Measurements from ENCODE around the gene NR1D1.
A peak's percentile ranks its signal among the peaks of the same experiment; 100 is the strongest.

NR1D1 gene

DNA sequence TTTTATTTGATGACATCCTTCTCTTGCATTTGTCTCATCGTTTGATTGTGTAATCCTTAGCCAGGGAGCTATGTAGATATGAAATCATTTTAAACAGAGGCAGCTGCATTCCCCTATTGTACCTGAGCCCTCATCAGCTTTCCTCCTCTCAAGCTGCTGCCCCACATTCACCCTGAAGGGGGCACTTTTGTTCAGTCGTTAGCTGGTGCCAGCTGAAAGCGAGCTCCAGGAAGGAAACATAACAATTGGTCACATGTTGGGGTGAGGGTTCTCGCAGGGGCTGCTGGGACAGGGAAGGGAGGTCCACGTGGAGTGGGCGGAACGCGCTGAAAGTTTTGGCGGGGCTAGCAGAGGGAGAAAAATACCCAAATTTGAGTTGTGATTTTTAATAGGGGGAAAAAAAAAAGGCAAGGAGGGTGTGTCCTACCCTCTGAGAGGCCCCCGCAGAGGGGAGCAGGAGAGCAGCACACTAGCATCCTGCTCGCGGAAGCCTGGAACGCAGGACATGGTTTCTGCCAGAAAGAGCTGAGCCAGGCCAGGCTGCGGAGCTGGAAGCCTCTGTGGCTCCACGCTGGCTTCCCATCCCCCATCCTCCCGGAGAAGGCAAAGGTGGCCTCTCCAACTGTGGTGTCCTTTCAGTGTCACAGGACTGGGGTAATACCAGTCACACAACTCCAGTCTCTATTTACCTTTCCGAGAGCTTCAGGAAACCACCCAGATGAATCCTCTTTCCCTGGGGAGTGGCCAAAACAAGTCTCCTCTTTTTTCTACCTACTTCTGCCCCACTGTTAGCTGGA lies 12.9 kb upstream of the NR1D1 start (continued):
- TF ChIP-seq ZFP3 (tag by site-specific recombination; IDR thresholded peaks at IDR 0.05; ENCODE audit: low read depth) (no peak), ZNF792 (tag by site-specific recombination; IDR thresholded peaks at IDR 0.05) (no peak), ZFHX2 (tag by site-specific recombination; conservative IDR thresholded peaks at IDR 0.05) (peak; percentile 82), BCL11B (tag by site-specific recombination; IDR thresholded peaks at IDR 0.05; ENCODE audit: low read depth) (no peak), ZBTB20 (tag by site-specific recombination; IDR thresholded peaks at IDR 0.05) (peak; percentile 61), ZNF394 (tag by site-specific recombination; IDR thresholded peaks at IDR 0.05; ENCODE audit: borderline replicate concordance) (no peak; the same call in 1 of the 2 replicates), SP2 (tag by site-specific recombination; IDR thresholded peaks at IDR 0.05) (peak; percentile 84), REPIN1 (tag by site-specific recombination; IDR thresholded peaks at IDR 0.05; ENCODE audit: low read depth) (no peak), ZFP69B (tag by site-specific recombination; IDR thresholded peaks at IDR 0.05) (no peak), ZNF48 (tag by site-specific recombination; IDR thresholded peaks at IDR 0.05) (no peak), PRDM1 (tag by site-specific recombination; IDR thresholded peaks at IDR 0.05) (no peak), ZNF24 (tag by site-specific recombination; IDR thresholded peaks at IDR 0.05) (peak; percentile 41; the same call in 1 of the 2 replicates), ZBTB48 (tag by site-specific recombination; IDR thresholded peaks at IDR 0.05) (peak; percentile 50), ZNF121 (tag by site-specific recombination; IDR thresholded peaks at IDR 0.05) (no peak), ZNF223 (tag by site-specific recombination; IDR thresholded peaks at IDR 0.05) (no peak), ZNF112 (tag by site-specific recombination; IDR thresholded peaks at IDR 0.05) (no peak), OVOL3 (tag by site-specific recombination; IDR thresholded peaks at IDR 0.05) (0 out of 2 replicates have a peak, but pooled peaks have one; percentile 37), ZNF654 (tag by site-specific recombination; IDR thresholded peaks at IDR 0.05; ENCODE audit: low read depth) (peak; percentile 88), ZBTB7A (tag by site-specific recombination; IDR thresholded peaks at IDR 0.05; ENCODE audit: low read depth) (no peak), ZNF16 (tag by site-specific recombination; IDR thresholded peaks at IDR 0.05; ENCODE audit: low read depth) (no peak), ZNF510 (tag by site-specific recombination; IDR thresholded peaks at IDR 0.05; ENCODE audit: insufficient replicate concordance) (no peak), ZNF146 (tag by site-specific recombination; IDR thresholded peaks at IDR 0.05) (no peak), ZNF174 (tag by site-specific recombination; IDR thresholded peaks at IDR 0.05) (no peak), ZNF776 (tag by site-specific recombination; IDR thresholded peaks at IDR 0.05; ENCODE audit: borderline replicate concordance) (no peak), ZNF521 (tag by site-specific recombination; IDR thresholded peaks at IDR 0.05) (no peak), ZNF426 (tag by site-specific recombination; IDR thresholded peaks at IDR 0.05) (no peak)
- TF ChIP-seq, protein P1, sequence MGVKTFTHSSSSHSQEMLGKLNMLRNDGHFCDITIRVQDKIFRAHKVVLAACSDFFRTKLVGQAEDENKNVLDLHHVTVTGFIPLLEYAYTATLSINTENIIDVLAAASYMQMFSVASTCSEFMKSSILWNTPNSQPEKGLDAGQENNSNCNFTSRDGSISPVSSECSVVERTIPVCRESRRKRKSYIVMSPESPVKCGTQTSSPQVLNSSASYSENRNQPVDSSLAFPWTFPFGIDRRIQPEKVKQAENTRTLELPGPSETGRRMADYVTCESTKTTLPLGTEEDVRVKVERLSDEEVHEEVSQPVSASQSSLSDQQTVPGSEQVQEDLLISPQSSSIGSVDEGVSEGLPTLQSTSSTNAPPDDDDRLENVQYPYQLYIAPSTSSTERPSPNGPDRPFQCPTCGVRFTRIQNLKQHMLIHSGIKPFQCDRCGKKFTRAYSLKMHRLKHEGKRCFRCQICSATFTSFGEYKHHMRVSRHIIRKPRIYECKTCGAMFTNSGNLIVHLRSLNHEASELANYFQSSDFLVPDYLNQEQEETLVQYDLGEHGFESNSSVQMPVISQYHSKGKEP (tag by site-specific recombination; IDR thresholded peaks at IDR 0.05): peak; percentile 20; the same call in 1 of the 2 replicates
- TF ChIP-seq, protein P2, sequence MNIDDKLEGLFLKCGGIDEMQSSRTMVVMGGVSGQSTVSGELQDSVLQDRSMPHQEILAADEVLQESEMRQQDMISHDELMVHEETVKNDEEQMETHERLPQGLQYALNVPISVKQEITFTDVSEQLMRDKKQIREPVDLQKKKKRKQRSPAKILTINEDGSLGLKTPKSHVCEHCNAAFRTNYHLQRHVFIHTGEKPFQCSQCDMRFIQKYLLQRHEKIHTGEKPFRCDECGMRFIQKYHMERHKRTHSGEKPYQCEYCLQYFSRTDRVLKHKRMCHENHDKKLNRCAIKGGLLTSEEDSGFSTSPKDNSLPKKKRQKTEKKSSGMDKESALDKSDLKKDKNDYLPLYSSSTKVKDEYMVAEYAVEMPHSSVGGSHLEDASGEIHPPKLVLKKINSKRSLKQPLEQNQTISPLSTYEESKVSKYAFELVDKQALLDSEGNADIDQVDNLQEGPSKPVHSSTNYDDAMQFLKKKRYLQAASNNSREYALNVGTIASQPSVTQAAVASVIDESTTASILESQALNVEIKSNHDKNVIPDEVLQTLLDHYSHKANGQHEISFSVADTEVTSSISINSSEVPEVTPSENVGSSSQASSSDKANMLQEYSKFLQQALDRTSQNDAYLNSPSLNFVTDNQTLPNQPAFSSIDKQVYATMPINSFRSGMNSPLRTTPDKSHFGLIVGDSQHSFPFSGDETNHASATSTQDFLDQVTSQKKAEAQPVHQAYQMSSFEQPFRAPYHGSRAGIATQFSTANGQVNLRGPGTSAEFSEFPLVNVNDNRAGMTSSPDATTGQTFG (tag by site-specific recombination; IDR thresholded peaks at IDR 0.05; ENCODE audit: borderline replicate concordance): no peak
- TF ChIP-seq, protein P3, sequence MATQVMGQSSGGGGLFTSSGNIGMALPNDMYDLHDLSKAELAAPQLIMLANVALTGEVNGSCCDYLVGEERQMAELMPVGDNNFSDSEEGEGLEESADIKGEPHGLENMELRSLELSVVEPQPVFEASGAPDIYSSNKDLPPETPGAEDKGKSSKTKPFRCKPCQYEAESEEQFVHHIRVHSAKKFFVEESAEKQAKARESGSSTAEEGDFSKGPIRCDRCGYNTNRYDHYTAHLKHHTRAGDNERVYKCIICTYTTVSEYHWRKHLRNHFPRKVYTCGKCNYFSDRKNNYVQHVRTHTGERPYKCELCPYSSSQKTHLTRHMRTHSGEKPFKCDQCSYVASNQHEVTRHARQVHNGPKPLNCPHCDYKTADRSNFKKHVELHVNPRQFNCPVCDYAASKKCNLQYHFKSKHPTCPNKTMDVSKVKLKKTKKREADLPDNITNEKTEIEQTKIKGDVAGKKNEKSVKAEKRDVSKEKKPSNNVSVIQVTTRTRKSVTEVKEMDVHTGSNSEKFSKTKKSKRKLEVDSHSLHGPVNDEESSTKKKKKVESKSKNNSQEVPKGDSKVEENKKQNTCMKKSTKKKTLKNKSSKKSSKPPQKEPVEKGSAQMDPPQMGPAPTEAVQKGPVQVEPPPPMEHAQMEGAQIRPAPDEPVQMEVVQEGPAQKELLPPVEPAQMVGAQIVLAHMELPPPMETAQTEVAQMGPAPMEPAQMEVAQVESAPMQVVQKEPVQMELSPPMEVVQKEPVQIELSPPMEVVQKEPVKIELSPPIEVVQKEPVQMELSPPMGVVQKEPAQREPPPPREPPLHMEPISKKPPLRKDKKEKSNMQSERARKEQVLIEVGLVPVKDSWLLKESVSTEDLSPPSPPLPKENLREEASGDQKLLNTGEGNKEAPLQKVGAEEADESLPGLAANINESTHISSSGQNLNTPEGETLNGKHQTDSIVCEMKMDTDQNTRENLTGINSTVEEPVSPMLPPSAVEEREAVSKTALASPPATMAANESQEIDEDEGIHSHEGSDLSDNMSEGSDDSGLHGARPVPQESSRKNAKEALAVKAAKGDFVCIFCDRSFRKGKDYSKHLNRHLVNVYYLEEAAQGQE (tag by site-specific recombination; IDR thresholded peaks at IDR 0.05): no peak
- TF ChIP-seq, protein P4, sequence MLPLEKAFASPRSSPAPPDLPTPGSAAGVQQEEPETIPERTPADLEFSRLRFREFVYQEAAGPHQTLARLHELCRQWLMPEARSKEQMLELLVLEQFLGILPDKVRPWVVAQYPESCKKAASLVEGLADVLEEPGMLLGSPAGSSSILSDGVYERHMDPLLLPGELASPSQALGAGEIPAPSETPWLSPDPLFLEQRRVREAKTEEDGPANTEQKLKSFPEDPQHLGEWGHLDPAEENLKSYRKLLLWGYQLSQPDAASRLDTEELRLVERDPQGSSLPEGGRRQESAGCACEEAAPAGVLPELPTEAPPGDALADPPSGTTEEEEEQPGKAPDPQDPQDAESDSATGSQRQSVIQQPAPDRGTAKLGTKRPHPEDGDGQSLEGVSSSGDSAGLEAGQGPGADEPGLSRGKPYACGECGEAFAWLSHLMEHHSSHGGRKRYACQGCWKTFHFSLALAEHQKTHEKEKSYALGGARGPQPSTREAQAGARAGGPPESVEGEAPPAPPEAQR (tag by site-specific recombination; IDR thresholded peaks at IDR 0.05): no peak
- TF ChIP-seq, protein P5, sequence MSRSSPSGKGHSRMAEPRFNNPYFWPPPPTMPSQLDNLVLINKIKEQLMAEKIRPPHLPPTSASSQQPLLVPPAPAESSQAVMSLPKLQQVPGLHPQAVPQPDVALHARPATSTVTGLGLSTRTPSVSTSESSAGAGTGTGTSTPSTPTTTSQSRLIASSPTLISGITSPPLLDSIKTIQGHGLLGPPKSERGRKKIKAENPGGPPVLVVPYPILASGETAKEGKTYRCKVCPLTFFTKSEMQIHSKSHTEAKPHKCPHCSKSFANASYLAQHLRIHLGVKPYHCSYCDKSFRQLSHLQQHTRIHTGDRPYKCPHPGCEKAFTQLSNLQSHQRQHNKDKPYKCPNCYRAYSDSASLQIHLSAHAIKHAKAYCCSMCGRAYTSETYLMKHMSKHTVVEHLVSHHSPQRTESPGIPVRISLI (tag by site-specific recombination; IDR thresholded peaks at IDR 0.05): peak; percentile 76

Measured in HEK293 (cell line).